Measurements from ENCODE around the gene P3H2.

GRCh38 chr3:190121383-190121782 lies 686 bp upstream of the P3H2 start:
- no peak for TF ChIP-seq CTCF (conservative IDR thresholded peaks at IDR 0.05 in 1 of 2, IDR thresholded peaks at IDR 0.05 in 1 of 2; ENCODE audit: low read depth in 1 of 2, low read length in 2 of 2)
- no peak for TF ChIP-seq EZH2 (IDR thresholded peaks at IDR 0.05; ENCODE audit: low read length, missing control alignments)
